Activated CD4-positive, alpha-beta T cell treated with anti-CD3 and anti-CD28 coated beads for 36 hours (primary cell): ENCODE results near the gene EHD3. TPM values are rescaled to one million over a fixed set of nuclear protein-coding genes. Genes with fewer than 3 reads are reported as not detected.

ENCODE experiments used
- ATAC-seq: fragments of 200-7000 bp; cut with Tn5 transposase; one replicate; pipeline ENCODE4 v1.10.0; 2021; ENCODE audit warnings: mild to moderate bottlenecking, moderate library complexity
- CTCF ChIA-PET: fragments of 350-600 bp; sonication (Branson Sonifier 250); formaldehyde crosslinking; loops from one replicate; lab custom pipeline; 2021; ENCODE audit warnings: antibody characterized with exemption; lab: Charles Lee
- POLR2A ChIA-PET: fragments of 350-600 bp; sonication (Branson Sonifier 250); formaldehyde crosslinking; loops from one replicate; lab custom pipeline; 2021; ENCODE audit warnings: antibody characterized with exemption, inconsistent platforms; lab: Charles Lee
- DNase-seq: peaks from one replicate; pipeline ENCODE4 v3.0.0-alpha.2; 2020
- H3K27ac Mint-ChIP-seq: one replicate; pipeline ENCODE4 v1.8.0; 2021; ENCODE audit warnings: mixed read lengths
- H3K27me3 Mint-ChIP-seq: one replicate; pipeline ENCODE4 v1.8.0; 2021; ENCODE audit warnings: mixed read lengths
- H3K36me3 Mint-ChIP-seq: one replicate; pipeline ENCODE4 v1.8.0; 2021; ENCODE audit warnings: low read depth, mixed read lengths
- H3K4me1 Mint-ChIP-seq: one replicate; pipeline ENCODE4 v1.8.0; 2021; ENCODE audit warnings: mixed read lengths
- H3K4me3 Mint-ChIP-seq: one replicate; pipeline ENCODE4 v1.8.0; 2021; ENCODE audit warnings: mild to moderate bottlenecking, moderate library complexity, mixed read lengths
- H3K9me3 Mint-ChIP-seq: one replicate; pipeline ENCODE4 v1.8.0; 2021; ENCODE audit warnings: low read depth, mixed read lengths
- intact Hi-C, 2 experiments: fragments of 100-400 bp; cut with DNase I in 1 of 2; cut with micrococcal nuclease in 1 of 2; formaldehyde crosslinking; loops; one replicate each; pipeline versions ENCODE4 v1.14.2 to v1.15.1; 2022 to 2024; cut with DNase I, micrococcal nuclease
- total RNA-seq, 2 experiments: library from RNA; stranded (reverse); gene quantifications; one replicate each; pipeline ENCODE4 v1.2.3, GENCODE V29; 2021

Gene EHD3
- total RNA-seq, 2 experiments from 2014 or later, result 1.4 to 1.6 TPM

DNA sequence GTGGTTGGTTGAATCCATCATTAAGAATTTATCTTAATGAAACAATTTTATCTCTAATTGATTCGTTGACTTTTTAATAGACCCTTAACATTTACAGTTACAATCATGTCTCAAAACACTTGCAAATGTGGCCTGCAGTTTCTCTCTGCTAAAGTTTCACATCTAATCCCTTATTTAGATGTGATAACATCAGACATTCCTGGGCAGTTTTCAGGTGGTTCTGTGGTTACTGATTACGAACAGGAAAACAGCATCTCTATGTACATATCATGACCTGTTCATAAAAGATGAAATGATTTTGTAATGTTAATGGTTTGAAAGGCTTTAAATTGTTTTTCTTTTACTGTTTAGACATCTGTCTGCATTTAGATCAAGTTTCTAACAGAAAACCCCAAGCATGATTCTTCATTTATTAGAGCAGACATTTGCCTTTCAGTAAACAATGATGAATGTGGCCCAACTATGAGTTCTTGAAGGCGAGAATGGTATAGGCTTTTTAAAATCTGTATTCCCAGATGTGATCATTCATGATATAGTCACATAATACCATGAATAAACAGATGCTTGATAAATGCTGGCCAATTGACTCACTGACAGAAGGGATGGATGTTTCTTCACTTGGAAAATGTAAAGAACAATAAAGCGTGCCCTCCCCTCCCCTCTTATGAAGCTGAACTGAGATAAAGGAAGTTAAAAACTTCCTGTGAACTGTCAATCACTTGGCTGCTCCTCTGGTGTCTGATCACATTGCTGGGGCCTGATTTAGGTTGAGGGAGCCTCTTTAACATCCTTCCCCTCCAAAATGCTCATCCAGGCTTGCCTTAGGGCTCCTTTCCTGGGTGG, 20.1 kb upstream of the EHD3 start:
- Mint-ChIP-seq H3K4me3 (no peak overlapping the region), H3K27me3 (peaks cover under 1% of the 10 kb centered on the region), H3K36me3 (no peaks in the 10 kb centered on the region), H3K4me1 (peaks cover 15% of the 10 kb centered on the region), H3K9me3 (no peaks in the 10 kb centered on the region), H3K27ac (no peak overlapping the region)
- CTCF ChIA-PET, result no interaction called here
- POLR2A ChIA-PET, result no interaction called here
- no peak for DNase-seq
- intact Hi-C loops, result no loop called here
- ATAC-seq, result no peak

DNA sequence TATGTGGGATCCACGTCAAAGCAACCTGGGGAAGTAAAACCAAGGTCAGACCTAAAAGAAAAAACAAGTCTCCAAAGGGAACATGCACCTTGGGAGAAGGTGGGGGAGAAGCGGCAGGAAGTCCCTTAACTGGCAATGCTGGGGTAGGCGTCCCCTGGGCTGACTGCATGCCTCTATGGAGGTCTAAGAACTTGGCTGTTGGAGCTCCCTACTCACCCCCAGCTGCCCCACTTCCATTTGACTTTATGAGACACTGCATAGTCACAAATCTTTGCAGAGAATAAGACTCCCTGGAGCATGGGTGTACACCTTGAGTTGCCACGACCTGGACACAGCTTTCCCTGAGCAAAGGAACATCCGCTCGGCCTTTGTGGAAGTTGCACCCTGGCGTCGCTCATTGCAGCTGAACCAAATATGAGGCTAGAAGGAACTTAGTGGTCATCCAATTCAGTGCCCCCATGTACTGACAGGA, 19.5 kb upstream of the EHD3 start:
- POLR2A ChIA-PET, result no interaction called here
- no peak overlapping the region for H3K27ac Mint-ChIP-seq
- no peaks in the 10 kb centered on the region for H3K9me3 Mint-ChIP-seq
- H3K27me3 Mint-ChIP-seq, result peaks cover 2% of the 10 kb centered on the region
- peaks cover 17% of the 10 kb centered on the region for H3K4me1 Mint-ChIP-seq
- intact Hi-C loops, result no loop called here
- H3K36me3 Mint-ChIP-seq, result no peaks in the 10 kb centered on the region
- CTCF ChIA-PET, result no interaction called here
- no peak overlapping the region for H3K4me3 Mint-ChIP-seq
- DNase-seq (no peak), ATAC-seq (no peak)

DNA sequence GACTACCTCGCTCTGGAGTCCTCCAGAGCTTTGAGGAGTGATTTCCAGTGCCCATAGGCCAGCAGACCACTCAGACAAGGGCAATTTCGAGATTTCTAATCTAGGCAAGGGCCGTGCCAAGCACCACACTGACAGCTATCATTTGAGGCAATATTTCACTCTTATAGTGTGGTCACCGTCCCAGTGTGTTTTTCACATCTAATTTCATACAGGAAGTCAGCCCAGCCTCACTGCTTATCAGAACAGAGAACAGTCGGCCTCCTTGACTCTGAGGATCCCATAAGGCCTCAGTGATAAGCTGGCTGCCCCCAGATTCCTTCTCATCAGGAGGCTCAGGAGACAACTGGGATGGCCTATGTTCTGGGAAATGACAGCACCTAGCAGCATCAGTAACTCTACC, 17.2 kb upstream of the EHD3 start:
- peak; percentile 34 for ATAC-seq
- no peak for DNase-seq
- ChIA-PET POLR2A (no interaction called here), CTCF (interaction anchor here (0.6 to 1.4 kb wide), 3 partner anchors 47 to 839 kb away, joined by 3 to 6 read pairs (median 3); no protein-coding TSS in a partner anchor)
- Mint-ChIP-seq H3K4me1 (peaks cover 19% of the 10 kb centered on the region), H3K27me3 (peaks cover 6% of the 10 kb centered on the region), H3K4me3 (no peak overlapping the region), H3K36me3 (no peaks in the 10 kb centered on the region), H3K9me3 (no peaks in the 10 kb centered on the region), H3K27ac (no peak overlapping the region)
- intact Hi-C loops, result no loop called here

DNA sequence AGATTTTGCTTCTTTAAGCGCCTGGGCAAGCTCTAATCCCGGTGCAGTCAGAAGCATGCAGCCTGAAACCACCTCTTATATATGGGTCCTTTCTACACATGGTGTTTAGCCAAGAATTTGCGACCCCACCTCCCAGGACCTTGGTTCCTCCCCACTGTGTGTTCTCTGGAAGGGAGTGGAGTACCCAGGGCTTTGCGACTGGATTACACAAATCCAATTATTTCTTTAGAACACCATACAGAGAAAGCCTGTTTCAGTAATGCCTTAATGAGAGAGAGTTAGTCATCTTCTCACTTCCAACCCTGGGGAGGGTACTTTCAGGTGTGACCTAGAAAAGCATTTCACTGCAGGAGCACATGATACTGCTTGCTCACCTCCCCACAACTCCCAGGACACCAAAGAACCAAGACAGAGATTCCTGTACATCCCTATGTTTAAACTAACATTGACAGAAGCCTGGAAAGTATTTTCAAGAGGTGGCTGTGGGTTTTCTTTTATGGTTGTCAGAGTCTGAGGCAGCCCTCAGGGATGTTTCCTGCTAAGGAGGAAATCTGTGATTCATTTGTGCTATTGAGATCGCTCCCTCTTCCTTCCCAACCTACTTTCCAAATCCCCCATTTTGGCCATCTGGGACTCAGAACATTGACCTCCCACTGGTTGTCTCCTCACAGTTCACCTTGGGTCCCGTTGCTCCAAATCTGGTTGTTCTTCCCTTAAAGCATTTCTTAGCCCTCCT, 16.3 kb upstream of the EHD3 start, which contains the start of gene CAPN14:
Gene CAPN14 (minus strand): TSS at position 51 of the 736 bp plus-strand sequence. CDS start 12,068 bp downstream, outside the sequence.
- no peak for DNase-seq
- POLR2A ChIA-PET, result no interaction called here

GRCh38 chr2:31219131-31219969, 14.6 kb upstream of the EHD3 start:
- CTCF ChIA-PET, result no interaction called here
- ATAC-seq (no peak), DNase-seq (no peak)
- H3K27ac Mint-ChIP-seq, result no peak overlapping the region
- H3K4me1 Mint-ChIP-seq, result peaks cover 13% of the 10 kb centered on the region
- peaks cover 10% of the 10 kb centered on the region for H3K27me3 Mint-ChIP-seq
- intact Hi-C loops, result no loop called here
- no peaks in the 10 kb centered on the region for H3K9me3 Mint-ChIP-seq
- H3K4me3 Mint-ChIP-seq, result no peak overlapping the region
- POLR2A ChIA-PET, result no interaction called here
- H3K36me3 Mint-ChIP-seq, result no peaks in the 10 kb centered on the region

More for the DNA sequence above, 16.3 kb upstream of the EHD3 start, which contains the start of gene CAPN14:
- H3K27me3 Mint-ChIP-seq, result peaks cover 6% of the 10 kb centered on the region
- peak; percentile 84 for ATAC-seq
- H3K27ac Mint-ChIP-seq, result no peak within 1 kb of the TSS
- no peak within 1 kb of the TSS for H3K4me3 Mint-ChIP-seq
- no peaks in the 10 kb centered on the region for H3K36me3 Mint-ChIP-seq
- CTCF ChIA-PET, result interaction anchor here (0.8 to 1.4 kb wide), 2 partner anchors 47 to 482 kb away, joined by 3 to 6 read pairs; no protein-coding TSS in a partner anchor
- peaks cover 19% of the 10 kb centered on the region for H3K4me1 Mint-ChIP-seq
- H3K9me3 Mint-ChIP-seq, result no peaks in the 10 kb centered on the region
- intact Hi-C loops, result no loop called here

GRCh38 chr2:31221544-31221943, 12.4 kb upstream of the EHD3 start:
- no peaks in the 10 kb centered on the region for H3K36me3 Mint-ChIP-seq
- ChIA-PET POLR2A (no interaction called here), CTCF (no interaction called here)
- no peak overlapping the region for H3K27ac Mint-ChIP-seq
- H3K27me3 Mint-ChIP-seq, result peaks cover 10% of the 10 kb centered on the region
- no peak overlapping the region for H3K4me3 Mint-ChIP-seq
- no peak for DNase-seq
- intact Hi-C loops, result no loop called here
- peaks cover 12% of the 10 kb centered on the region for H3K4me1 Mint-ChIP-seq
- H3K9me3 Mint-ChIP-seq, result no peaks in the 10 kb centered on the region
- no peak for ATAC-seq

- no peak overlapping the region for H3K4me3 Mint-ChIP-seq
- POLR2A ChIA-PET, result no interaction called here
- peaks cover 11% of the 10 kb centered on the region for H3K4me1 Mint-ChIP-seq
- peaks cover 10% of the 10 kb centered on the region for H3K27me3 Mint-ChIP-seq
- ATAC-seq, result no peak
- no peak overlapping the region for H3K27ac Mint-ChIP-seq
- no peaks in the 10 kb centered on the region for H3K36me3 Mint-ChIP-seq
- DNase-seq, result no peak
- intact Hi-C loops, result no loop called here
- CTCF ChIA-PET, result interaction anchor here (0.7 kb wide), 1 partner anchor 1175 kb away, joined by 4 read pairs; no protein-coding TSS in a partner anchor
- H3K9me3 Mint-ChIP-seq, result no peaks in the 10 kb centered on the region
Measured at GRCh38 chr2:31222071-31222470, 11.9 kb upstream of the EHD3 start.

- H3K4me1 Mint-ChIP-seq, result peaks cover 3% of the 10 kb centered on the region
- ChIA-PET POLR2A (no interaction called here), CTCF (no interaction called here)
- H3K9me3 Mint-ChIP-seq, result no peaks in the 10 kb centered on the region
- DNase-seq (no peak), ATAC-seq (no peak)
- no peaks in the 10 kb centered on the region for H3K36me3 Mint-ChIP-seq
- peaks cover 12% of the 10 kb centered on the region for H3K27me3 Mint-ChIP-seq
- no peak overlapping the region for H3K4me3 Mint-ChIP-seq
- no peak overlapping the region for H3K27ac Mint-ChIP-seq
- intact Hi-C loops, result no loop called here
Measured at GRCh38 chr2:31223026-31223425, 10.9 kb upstream of the EHD3 start.

DNA sequence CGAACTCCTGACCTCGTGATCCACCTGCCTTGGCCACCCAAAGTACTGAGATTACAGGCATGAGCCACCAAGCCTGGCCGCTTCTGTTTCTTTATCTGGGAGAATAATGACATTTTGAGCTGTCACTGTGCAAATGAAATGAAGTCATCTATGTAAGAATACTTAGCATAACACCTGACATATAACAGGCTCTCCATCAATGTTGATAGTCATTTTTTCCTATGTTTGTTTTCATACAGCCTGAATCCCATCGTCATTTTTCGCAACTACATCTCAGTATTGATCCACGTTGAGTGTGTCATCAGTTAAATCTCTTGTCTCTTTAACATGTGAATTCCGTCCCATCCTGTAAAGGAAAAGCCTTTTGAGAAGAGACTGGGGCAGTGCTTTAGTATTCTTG, 10.2 kb upstream of the EHD3 start:
- POLR2A ChIA-PET, result no interaction called here
- Mint-ChIP-seq H3K36me3 (no peaks in the 10 kb centered on the region), H3K4me1 (peaks cover 3% of the 10 kb centered on the region), H3K9me3 (no peaks in the 10 kb centered on the region), H3K27me3 (peaks cover 12% of the 10 kb centered on the region), H3K27ac (no peak overlapping the region), H3K4me3 (no peak overlapping the region)
- ATAC-seq, result no peak
- intact Hi-C loops, result no loop called here
- CTCF ChIA-PET, result interaction anchor here (0.5 kb wide), 1 partner anchor 90 kb away, joined by 3 read pairs; no protein-coding TSS in a partner anchor
- DNase-seq, result no peak

- peaks cover 2% of the 10 kb centered on the region for H3K4me1 Mint-ChIP-seq
- DNase-seq (no peak), ATAC-seq (no peak)
- CTCF ChIA-PET, result interaction anchor here (0.8 to 1.2 kb wide), 2 partner anchors 11 to 108 kb away, joined by 3 to 7 read pairs; no protein-coding TSS in a partner anchor
- no peaks in the 10 kb centered on the region for H3K36me3 Mint-ChIP-seq
- no peak overlapping the region for H3K4me3 Mint-ChIP-seq
- H3K27ac Mint-ChIP-seq, result no peak overlapping the region
- intact Hi-C loops, result no loop called here
- no peaks in the 10 kb centered on the region for H3K9me3 Mint-ChIP-seq
- POLR2A ChIA-PET, result no interaction called here
- peaks cover 9% of the 10 kb centered on the region for H3K27me3 Mint-ChIP-seq
Measured at GRCh38 chr2:31226266-31226665, 7.7 kb upstream of the EHD3 start.

GRCh38 chr2:31227110-31227509, 6.8 kb upstream of the EHD3 start:
- H3K36me3 Mint-ChIP-seq, result no peaks in the 10 kb centered on the region
- ChIA-PET CTCF (interaction anchor here (0.8 to 1.2 kb wide), 2 partner anchors 10 to 107 kb away, joined by 3 to 7 read pairs; no protein-coding TSS in a partner anchor), POLR2A (no interaction called here)
- no peak overlapping the region for H3K4me3 Mint-ChIP-seq
- DNase-seq, result no peak
- no peak overlapping the region for H3K27ac Mint-ChIP-seq
- no peak for ATAC-seq
- no peaks in the 10 kb centered on the region for H3K4me1 Mint-ChIP-seq
- no peaks in the 10 kb centered on the region for H3K9me3 Mint-ChIP-seq
- intact Hi-C loops, result no loop called here
- H3K27me3 Mint-ChIP-seq, result peaks cover 6% of the 10 kb centered on the region
